HG03439 (cell line): ENCODE measurements around the gene SLC16A10.
"Not testable (repeated sequence)": the region's sequence is repeated elsewhere in the genome, so short reads cannot be mapped to it uniquely, and the experiment has no call there.

Experiments
- ATAC-seq: cut with Tn5 transposase; IDR thresholded peaks from one replicate; pipeline ENCODE4 v1.9.1; 2021; ENCODE audit warnings: mild to moderate bottlenecking, moderate library complexity; ENCODE audit not compliant: unreplicated experiment

Gene SLC16A10

DNA sequence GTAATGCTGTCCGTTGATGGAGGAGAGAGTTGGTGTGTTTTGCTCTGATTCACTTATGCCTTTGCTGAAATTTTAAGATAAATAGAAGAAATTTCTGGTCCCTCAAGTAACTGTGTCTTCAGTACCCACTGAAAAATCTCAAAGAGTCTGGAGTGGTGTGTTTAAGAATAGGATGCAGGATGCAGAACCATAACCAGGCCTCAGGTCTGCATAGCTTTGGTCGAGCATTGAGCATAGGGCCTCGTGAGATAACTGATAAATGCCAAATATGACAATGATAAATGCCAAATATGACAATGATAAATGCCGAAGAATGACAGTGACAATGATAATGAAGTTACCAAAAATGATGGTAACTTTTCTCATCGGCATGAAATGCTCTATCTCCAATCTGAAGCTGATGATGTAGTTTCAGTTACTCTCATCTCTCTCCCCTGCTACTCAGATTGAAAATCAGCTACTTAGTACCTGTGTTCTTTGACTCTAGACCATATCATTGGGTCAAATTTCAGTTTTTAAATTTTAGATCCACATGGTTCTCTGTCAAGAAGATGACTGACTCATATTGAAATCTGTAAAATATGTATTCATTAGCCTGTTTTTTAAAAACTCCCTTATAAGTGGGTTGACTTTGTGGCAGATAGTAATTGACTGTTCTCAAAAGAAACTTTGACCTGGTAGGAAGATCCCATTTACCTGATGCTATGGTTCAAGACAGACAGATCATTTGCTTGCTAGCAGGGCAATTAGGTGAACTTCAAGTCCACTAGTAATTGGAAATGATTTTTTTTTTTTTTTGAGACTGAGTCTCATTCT lies 96.6 kb downstream of the SLC16A10 start:
- ATAC-seq = peak; percentile 65

DNA sequence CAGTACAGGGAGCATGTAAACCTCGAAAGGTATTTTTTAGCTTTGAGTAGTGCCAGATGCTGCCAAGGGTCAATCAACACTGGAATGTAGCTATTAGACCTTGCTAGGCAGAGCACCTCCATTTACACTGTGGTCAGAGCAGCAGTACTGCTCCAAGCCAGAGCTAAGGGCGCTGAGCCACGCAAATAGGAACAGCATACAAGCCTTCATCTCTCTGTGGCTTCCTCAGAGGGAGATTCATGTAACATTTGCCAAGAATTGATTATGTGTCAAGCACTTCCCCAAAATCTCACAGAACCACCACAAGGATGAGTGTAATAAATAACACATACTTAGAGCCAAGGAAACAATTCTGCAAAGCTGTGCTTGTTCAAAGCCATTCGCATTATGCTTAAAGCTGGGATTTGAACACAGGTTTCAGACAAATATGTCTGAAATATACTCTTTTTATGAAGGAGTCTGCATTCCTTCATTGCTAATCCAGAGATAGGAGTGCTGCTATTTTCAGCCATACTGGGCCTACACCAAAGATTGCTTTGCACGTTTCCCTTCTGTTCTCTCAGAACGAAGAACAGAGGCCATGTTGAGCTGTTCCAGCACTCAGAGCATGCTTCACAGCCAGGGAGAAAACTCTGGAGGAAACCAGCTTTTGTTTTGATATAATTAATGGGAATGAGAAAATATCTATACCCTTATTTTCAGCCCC lies 97.7 kb downstream of the SLC16A10 start:
- no peak for ATAC-seq

- ATAC-seq = no peak
Observed at GRCh38 chr6:111185954-111186353, 98.7 kb downstream of the SLC16A10 start.

- no peak for ATAC-seq
Observed at GRCh38 chr6:111187874-111188273, 100.6 kb downstream of the SLC16A10 start.

- ATAC-seq = not testable (repeated sequence)
Observed at GRCh38 chr6:111189666-111190210, 102.4 kb downstream of the SLC16A10 start.

DNA sequence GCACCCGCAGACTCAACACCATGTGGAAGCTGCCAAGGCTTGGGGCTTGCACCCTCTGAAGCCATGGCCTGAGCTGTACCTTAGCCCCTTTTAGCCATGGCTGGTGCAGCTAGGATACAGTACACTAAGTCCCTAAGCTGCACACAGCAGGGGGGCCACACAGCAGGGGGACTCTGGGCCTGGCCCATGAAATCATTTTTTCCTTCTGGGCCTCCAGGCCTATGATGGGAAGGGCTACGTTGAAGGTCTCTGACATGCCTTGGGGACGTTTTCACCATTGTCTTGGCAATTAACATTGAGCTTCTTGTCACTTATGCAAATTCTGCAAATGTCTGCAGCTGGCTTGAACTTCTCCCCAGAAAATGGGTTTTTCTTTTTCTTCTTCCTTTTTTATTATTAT lies 103.3 kb downstream of the SLC16A10 start:
- ATAC-seq = no peak

- not testable (repeated sequence) for ATAC-seq
Observed at GRCh38 chr6:111191136-111191535, 103.8 kb downstream of the SLC16A10 start.

DNA sequence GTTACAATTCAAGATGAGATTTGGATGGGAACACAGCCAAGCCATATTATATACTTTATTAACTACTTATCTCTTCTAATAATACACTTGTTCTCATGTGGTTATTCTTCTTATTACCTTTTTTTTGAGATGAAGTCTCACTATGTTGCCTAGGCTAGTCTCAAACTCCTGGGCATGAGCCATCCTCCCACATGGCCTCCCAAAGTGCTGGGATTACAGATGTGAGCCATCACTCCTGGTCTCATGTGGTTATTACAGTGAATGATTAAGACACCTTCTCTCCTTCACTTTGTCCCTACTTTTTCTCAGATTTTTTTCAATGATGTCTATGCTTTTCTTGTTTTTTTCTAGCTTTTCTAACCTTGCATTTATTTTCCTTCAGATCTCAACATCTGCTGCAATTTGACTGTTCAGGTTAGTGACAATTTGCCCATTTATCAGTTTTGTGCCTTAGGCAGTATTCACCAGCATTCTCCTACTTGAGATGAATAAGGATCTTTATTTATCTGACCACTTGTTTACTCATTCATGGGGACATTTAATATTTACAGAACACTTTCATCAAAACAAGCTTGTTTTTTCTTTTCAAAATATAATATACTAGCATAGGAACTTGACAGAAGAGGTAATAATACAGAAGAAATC lies 105.7 kb downstream of the SLC16A10 start:
- ATAC-seq = no peak

DNA sequence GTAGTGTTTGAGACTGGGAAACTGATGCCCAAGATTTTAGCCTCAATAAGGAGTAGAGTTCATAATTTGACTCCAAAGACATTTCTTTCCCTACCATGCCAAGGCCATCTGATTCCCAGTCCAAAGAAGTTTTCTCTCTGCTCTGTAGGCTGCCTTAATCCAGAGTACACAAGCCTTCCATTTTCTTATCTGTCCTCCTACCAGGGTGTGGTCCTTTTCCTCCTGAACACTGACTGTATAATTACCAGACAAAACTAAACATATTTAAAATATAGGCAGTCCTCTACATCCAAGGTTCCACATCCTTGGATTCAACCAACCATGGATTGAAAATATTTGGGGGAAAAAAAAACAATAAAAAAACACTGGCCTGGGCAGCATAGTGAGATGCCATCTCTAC lies 108.4 kb downstream of the SLC16A10 start:
- ATAC-seq = no peak

DNA sequence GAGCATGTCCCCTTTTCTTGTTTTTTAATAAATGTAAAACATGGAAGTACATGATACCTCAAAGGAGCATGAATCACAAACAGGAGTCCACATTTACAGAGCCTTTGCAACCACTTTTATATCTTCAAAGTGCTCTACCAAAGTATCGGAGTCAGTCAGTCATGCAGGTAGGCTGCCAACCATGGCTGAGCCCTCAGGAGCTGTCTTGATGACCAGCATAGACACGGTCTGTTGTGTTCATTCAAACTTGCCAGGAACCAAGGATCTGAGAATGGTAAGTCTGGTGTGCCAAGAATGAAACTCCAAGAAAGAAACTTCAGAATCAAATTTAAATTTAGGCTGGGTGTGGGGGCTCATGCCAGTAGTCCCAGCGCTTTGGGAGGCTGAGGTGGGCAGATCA lies 111.5 kb downstream of the SLC16A10 start:
- no peak for ATAC-seq

- ATAC-seq = no peak
Observed at GRCh38 chr6:111199935-111200334, 112.6 kb downstream of the SLC16A10 start.

DNA sequence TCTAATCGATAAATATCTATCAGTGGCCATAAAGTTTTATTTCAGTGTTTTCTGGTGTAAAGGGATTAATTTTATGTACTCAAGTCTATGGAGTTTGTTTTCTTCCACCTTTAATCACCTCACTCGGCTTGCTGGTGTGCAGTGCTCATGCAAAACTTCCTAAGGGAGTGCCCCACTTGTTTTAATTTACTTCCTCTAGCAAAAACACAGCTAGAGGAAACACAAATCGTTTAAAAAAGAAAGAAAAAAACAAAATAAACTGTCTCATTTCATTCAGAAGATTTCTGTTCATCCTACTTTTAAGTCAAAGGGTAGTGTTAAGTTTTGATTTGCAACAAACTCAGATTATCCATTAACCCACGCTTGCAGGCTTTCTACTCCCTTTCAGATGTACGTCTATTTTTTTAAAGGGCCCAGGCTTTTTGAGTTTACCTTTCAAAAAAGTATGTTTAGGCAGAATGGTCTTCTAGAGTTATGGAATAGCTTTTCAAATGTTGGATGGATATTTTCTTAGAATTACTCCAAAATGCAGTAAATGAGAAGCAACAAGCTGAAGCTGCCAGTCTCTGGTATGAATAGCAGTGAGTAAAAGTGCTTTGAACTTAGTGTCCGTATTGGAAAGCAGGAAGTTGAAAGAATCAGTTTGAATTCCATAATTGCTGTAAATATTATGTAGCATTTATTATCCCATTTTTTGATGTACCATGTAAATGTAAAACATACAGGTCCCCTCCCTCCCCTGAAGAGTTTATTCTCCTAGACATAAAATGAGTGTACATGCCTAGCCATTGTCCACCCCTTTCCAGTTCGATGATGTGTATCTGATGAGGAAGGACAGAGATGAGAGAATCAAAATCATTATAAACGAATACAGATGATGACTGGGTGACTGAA lies 113.3 kb downstream of the SLC16A10 start:
- ATAC-seq = no peak

- ATAC-seq = no peak
Observed at GRCh38 chr6:111201244-111201554, 113.9 kb downstream of the SLC16A10 start.

GRCh38 chr6:111201764-111202163 lies 114.5 kb downstream of the SLC16A10 start:
- no peak for ATAC-seq

DNA sequence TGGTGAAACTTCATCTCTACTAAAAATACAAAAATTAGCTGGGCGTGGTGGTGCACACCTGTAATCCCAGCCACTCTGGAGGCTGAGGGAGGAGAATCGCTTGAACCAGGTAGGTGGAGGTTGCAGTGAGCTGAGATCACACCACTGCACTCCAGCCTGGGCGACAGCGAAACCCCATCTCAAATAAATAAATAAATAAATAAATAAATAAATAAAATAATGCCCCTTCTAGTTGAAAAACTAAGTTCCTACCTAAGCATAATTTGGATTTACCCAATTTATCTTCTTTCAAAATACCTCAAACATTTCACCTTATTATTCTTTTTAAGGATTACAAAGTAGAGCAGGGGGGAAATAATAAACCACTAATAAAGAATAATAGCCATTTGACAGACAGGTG lies 116.2 kb downstream of the SLC16A10 start:
- not testable (repeated sequence) for ATAC-seq

- ATAC-seq = no peak
Observed at GRCh38 chr6:111204305-111204704, 117.0 kb downstream of the SLC16A10 start.

DNA sequence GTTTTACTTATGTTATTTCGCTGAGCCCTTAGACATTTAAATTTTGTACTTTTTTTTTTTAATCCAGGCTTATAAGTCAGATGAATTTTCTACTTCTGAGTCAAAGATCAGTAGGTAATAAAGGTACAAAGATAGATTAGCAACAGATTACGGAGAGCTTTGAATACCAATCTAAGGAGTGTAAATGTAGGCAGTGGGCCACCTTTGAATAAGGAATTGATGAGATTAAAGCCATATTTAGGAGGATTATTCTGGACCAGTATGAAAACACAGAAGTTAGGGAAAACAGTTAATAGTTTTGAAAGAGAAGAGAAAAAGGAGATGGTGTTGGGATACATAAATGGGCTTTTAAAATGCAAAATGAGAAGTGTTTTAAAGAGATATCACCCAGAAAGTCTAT lies 117.6 kb downstream of the SLC16A10 start:
- ATAC-seq = no peak

DNA sequence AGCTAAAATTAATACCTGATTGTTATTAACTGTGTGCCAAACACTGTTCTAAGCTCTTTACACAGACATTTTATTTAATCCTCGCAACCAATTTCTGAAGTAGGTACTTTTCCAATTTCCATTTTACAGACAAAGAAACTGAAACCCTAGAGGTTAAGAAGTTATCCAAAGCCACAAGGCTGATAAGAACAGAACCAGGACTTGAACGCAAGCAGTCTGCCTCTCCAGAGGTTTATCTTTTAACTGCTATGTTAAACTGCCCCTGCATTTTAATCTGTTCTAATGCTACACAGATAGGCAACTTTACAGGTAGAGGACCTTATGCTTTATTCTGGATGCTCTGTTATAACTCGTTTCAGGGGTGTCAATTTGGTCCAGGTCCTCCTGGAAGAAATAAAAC lies 118.2 kb downstream of the SLC16A10 start:
- no peak for ATAC-seq

DNA sequence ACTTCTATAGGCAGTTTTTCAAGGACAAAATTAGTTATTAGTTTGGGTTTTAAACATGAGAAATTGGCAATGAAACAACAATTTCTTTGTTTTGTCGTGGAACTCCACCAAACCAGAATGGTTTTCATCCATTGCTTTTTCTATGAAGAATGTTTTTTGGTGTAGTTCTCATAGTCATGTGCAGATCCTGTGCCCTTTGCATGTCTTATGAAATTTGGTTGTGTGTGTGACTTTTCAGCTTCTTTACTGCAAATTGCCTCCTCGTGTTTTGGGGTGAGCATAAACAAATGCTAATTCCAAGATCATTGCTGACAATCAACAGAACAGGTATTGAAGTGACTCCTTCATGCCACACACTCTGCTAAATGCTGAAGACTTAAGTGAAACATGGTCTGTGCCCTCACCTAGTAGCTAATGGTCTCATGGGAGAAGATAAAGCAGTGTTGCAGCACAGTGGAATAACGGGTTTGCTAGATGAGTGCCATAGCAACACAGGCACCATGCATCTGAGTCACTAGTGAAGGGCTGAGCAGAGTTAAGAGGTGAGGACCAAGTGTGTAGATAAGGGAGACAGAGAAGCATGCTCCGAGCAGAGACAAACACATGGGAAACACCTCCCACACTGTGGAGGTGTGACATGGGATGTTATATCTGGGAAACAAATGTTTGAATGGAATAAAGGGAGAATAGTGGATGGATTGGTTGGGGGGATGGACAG lies 120.0 kb downstream of the SLC16A10 start:
- ATAC-seq = no peak

- no peak for ATAC-seq
Observed at GRCh38 chr6:111208933-111209332, 121.6 kb downstream of the SLC16A10 start.
